K562 (cell line): Measurements from ENCODE around the gene CTNNA3. TPM values are rescaled to one million over a fixed set of nuclear protein-coding genes. Genes with fewer than 3 reads are reported as not detected.

Source experiments
- ATAC-seq: fragments of 200-7000 bp; cut with Tn5 transposase; 3 replicates; pipeline ENCODE4 v1.9.1; 2020; ENCODE audit warnings: moderate library complexity
- BruUV-seq: library from RNA; stranded (reverse); fragments of 400-500 nt; replicated peaks from 2 replicates; lab custom pipeline; 2021; lab: Mats Ljungman, UMichigan
- CTCF ChIA-PET: fragments of 300-600 bp; formaldehyde crosslinking; extraction: SDS; loops from one replicate; lab custom pipeline; 2021; ENCODE audit warnings: low intra/inter-chr PET ratio; lab: Yijun Ruan, JAX
- POLR2A ChIA-PET: fragments of 300-600, 350-650 bp; sonication (Branson Sonifier 250); formaldehyde crosslinking; extraction: SDS; loops from one replicate; lab custom pipeline; 2021; ENCODE audit warnings: antibody characterized with exemption, inconsistent platforms; lab: Yijun Ruan, JAX
- DNase-seq, 4 experiments: peaks; one replicate each; pipeline versions ENCODE4 v3.0.0 to v3.0.0-alpha.2; 2011 to 2018; ENCODE audit warnings: low spot score in 3 of 4, mixed read lengths in 3 of 4; ENCODE audit errors: extremely low read depth in 1 of 4
- FAIRE-seq: peaks from 2 replicates; lab custom pipeline; 2011; peaks lifted over from hg19 to GRCh38; lab: Jason Lieb, UNC
- H2AFZ ChIP-seq: 2 replicates; pipeline ENCODE4 v1.6.0; 2011; ENCODE audit warnings: low read depth, low read length, control low read depth, inconsistent platforms
- H3K27ac ChIP-seq: fragments of 200-600 bp; 3 replicates; pipeline ENCODE4 v1.8.0; 2011; ENCODE audit warnings: low read depth, mild to moderate bottlenecking, control low read depth, inconsistent platforms, low read length, moderate library complexity, mixed read lengths; ENCODE audit errors: extremely low read depth
- H3K27me3 ChIP-seq, 2 experiments: fragments of 300-600 bp in 1 of 2; 2 replicates in 1 of 2; 3 replicates in 1 of 2; pipeline versions ENCODE4 v1.6.0 to v1.8.0; 2011; ENCODE audit warnings: inconsistent platforms in 2 of 2, low read length in 2 of 2, mild to moderate bottlenecking in 1 of 2, mixed read lengths in 1 of 2, moderate library complexity in 1 of 2; ENCODE audit not compliant: control insufficient read depth in 2 of 2, insufficient read depth in 2 of 2
- H3K36me3 ChIP-seq: fragments of 300-600 bp; 3 replicates; pipeline ENCODE4 v1.8.0; 2011; ENCODE audit warnings: mild to moderate bottlenecking, low read length, inconsistent platforms; ENCODE audit not compliant: control insufficient read depth, insufficient read depth
- H3K4me1 ChIP-seq, 2 experiments: fragments of 200-600 bp in 1 of 2; replicated peaks in 1 of 2; 2 replicates in 1 of 2; 3 replicates in 1 of 2; pipeline versions ENCODE4 v1.5.1 to v1.8.0; 2011; ENCODE audit warnings: inconsistent platforms in 2 of 2, low read length in 2 of 2, mild to moderate bottlenecking in 1 of 2, mixed read lengths in 1 of 2, moderate library complexity in 1 of 2; ENCODE audit not compliant: control insufficient read depth in 2 of 2, insufficient read depth in 2 of 2
- H3K4me2 ChIP-seq: 2 replicates; pipeline ENCODE4 v1.6.1; 2011; ENCODE audit warnings: low read length, control low read depth, inconsistent platforms, mixed read lengths; ENCODE audit not compliant: insufficient read depth
- H3K4me3 ChIP-seq: fragments of 200-600 bp; sonication (generic), shearing (Covaris generic); 2 replicates; pipeline ENCODE4 v1.5.1; 2016; ENCODE audit warnings: control low read depth, inconsistent platforms
- H3K79me2 ChIP-seq: fragments of 200-600 bp; 3 replicates; pipeline ENCODE4 v1.8.0; 2011; ENCODE audit warnings: low read length, inconsistent platforms; ENCODE audit not compliant: control insufficient read depth, insufficient read depth
- H3K9ac ChIP-seq, 2 experiments: 2 replicates each; pipeline versions ENCODE4 v1.6.0 to v1.6.1; 2011; ENCODE audit warnings: low read depth in 2 of 2, low read length in 2 of 2, control low read depth in 1 of 2, inconsistent platforms in 1 of 2, mild to moderate bottlenecking in 1 of 2, mixed read lengths in 1 of 2; ENCODE audit not compliant: insufficient read depth in 1 of 2
- H3K9me1 ChIP-seq: one replicate; pipeline ENCODE4 v1.6.0; 2011; ENCODE audit warnings: inconsistent platforms, mild to moderate bottlenecking, low read length, moderate library complexity; ENCODE audit not compliant: control insufficient read depth, insufficient read depth
- H3K9me3 ChIP-seq: replicated peaks from 2 replicates; pipeline ENCODE4 v1.5.1; 2011; ENCODE audit warnings: low read depth, low read length, inconsistent platforms; ENCODE audit not compliant: control insufficient read depth, insufficient read depth
- H4K20me1 ChIP-seq: replicated peaks from 2 replicates; pipeline ENCODE4 v1.6.1; 2011; ENCODE audit warnings: low read length, inconsistent platforms, mixed read lengths; ENCODE audit not compliant: control insufficient read depth, insufficient read depth
- CBFB ChIP-seq: sonication (generic); formaldehyde crosslinking; IDR thresholded peaks from 2 replicates; pipeline ENCODE4 v1.4.0; 2020; ENCODE audit warnings: mild to moderate bottlenecking, missing genetic modification reagents
- HDAC3 ChIP-seq: fragments of 450-650 bp; IDR thresholded peaks from 2 replicates; pipeline ENCODE4 v1.6.1; 2018; ENCODE audit warnings: borderline replicate concordance, mild to moderate bottlenecking, moderate library complexity; ENCODE audit not compliant: partially characterized antibody
- HNRNPK ChIP-seq: fragments of 200-400 bp; formaldehyde crosslinking; IDR thresholded peaks from one replicate; pipeline ENCODE4 v1.6.1; 2018; ENCODE audit warnings: mild to moderate bottlenecking, low read depth, low read length; ENCODE audit not compliant: poor library complexity, severe bottlenecking
- KLF16 ChIP-seq: IDR thresholded peaks from 2 replicates; pipeline ENCODE4 v1.6.1; 2016; ENCODE audit warnings: antibody characterized with exemption
- MAFK ChIP-seq: IDR thresholded peaks from 2 replicates; pipeline ENCODE4 v1.6.1; 2011; ENCODE audit warnings: low read length, improper control_type of control experiment
- MYNN ChIP-seq, 2 experiments: sonication (generic); formaldehyde crosslinking in 1 of 2; IDR thresholded peaks; 2 replicates each; pipeline versions ENCODE4 v1.5.0 to v1.6.1; 2016 to 2020; ENCODE audit warnings: antibody characterized with exemption in 1 of 2, missing genetic modification reagents in 1 of 2
- POLR3A ChIP-seq: IDR thresholded peaks from 2 replicates; pipeline ENCODE4 v1.6.1; 2011; ENCODE audit warnings: borderline replicate concordance, mild to moderate bottlenecking, moderate library complexity; ENCODE audit not compliant: insufficient read length, insufficient read depth; ENCODE audit errors: extremely low read depth
- RHOXF2B ChIP-seq: fragments of 250-450 bp; sonication (Bioruptor Pico); conservative IDR thresholded peaks from 2 replicates; pipeline ENCODE4 v1.5.1; 2021
- SMARCE1 ChIP-seq: fragments of 450-650 bp; IDR thresholded peaks from 2 replicates; pipeline ENCODE4 v1.7.1; 2016; ENCODE audit warnings: mild to moderate bottlenecking
- STAT6 ChIP-seq: sonication (generic); formaldehyde crosslinking; IDR thresholded peaks from 2 replicates; pipeline ENCODE4 v1.8.1; 2023; ENCODE audit warnings: mild to moderate bottlenecking, missing genetic modification reagents
- TFE3 ChIP-seq: fragments of 450-650 bp; formaldehyde crosslinking; IDR thresholded peaks from 2 replicates; pipeline ENCODE4 v1.4.0; 2020; ENCODE audit warnings: mild to moderate bottlenecking, mixed read lengths
- ZNF140 ChIP-seq: fragments of 250-450 bp; sonication (Bioruptor Pico); IDR thresholded peaks from 2 replicates; pipeline ENCODE4 v1.8.0; 2021; ENCODE audit warnings: moderate library complexity, mild to moderate bottlenecking, inconsistent platforms
- ZNF274 ChIP-seq: IDR thresholded peaks from 2 replicates; pipeline ENCODE4 v1.6.1; 2011; ENCODE audit warnings: low read depth, mild to moderate bottlenecking, low read length, moderate library complexity, borderline replicate concordance
- WGBS: fragments of 100-300 bp; shearing (Covaris generic); methylation state at CpG from one replicate; pipeline ENCODE4 v1.1.6; 2016; ENCODE audit warnings: low coverage, mixed read lengths; ENCODE audit not compliant: insufficient coverage; ENCODE audit errors: missing lambda C conversion rate; 5-methylcytosine and 5-hydroxymethylcytosine counted together
- in situ Hi-C: fragments of 300-500 bp; cut with MboI; formaldehyde crosslinking; loops from 4 replicates; pipeline ENCODE4 v1.15.0; 2018; ENCODE audit warnings: inconsistent platforms, mixed read lengths
- intact Hi-C: fragments of 100-400 bp; cut with micrococcal nuclease; formaldehyde crosslinking; loops from 2 replicates; pipeline ENCODE4 v1.14.2; 2022
- polyA plus RNA-seq, 8 experiments: library from polyadenylated mRNA; depleted of rRNA in 4 of 8; stranded (reverse) in 5 of 8; unstranded in 3 of 8; fragments of >200 nt; fragmentation: Nextera tagmentation in 2 of 8; fragmentation: Illumina TruSeq in 1 of 8; extraction: Ambion mirVana in 2 of 8; extraction: Trizol in 1 of 8; gene quantifications; 2 replicates each; pipeline versions ENCODE4 v1.2.1 to v1.2.3, GENCODE V29; 2011 to 2014; ENCODE audit warnings: inconsistent platforms in 1 of 8, missing spikeins in 1 of 8
- total RNA-seq, 7 experiments: library from RNA; depleted of rRNA in 6 of 7; stranded (reverse); fragments of >200 nt in 6 of 7; fragmentation: Illumina TruSeq in 2 of 7; extraction: Trizol in 2 of 7; gene quantifications; 2 replicates each; pipeline versions ENCODE4 v1.2.1 to v1.2.3, GENCODE V29; 2011 to 2021; ENCODE audit warnings: low replicate concordance in 1 of 7
- TF ChIP-seq, protein P1 (sequence below): sonication (generic); formaldehyde crosslinking; IDR thresholded peaks from 2 replicates; pipeline ENCODE4 v1.4.0; 2020; ENCODE audit warnings: mild to moderate bottlenecking, missing genetic modification reagents

The CTNNA3 gene
- total and polyA plus RNA-seq, 9 of the 15 experiments (the other 6 are each of a cell fraction or from before 2014, with no cell fraction given) = 0.04 TPM; not detected in 8

GRCh38 chr10:66283064-66283463, 1412.9 kb downstream of the CTNNA3 start:
- no peaks in the 10 kb centered on the region for H3K27me3 ChIP-seq
- H3K4me3 ChIP-seq = no peak overlapping the region
- intact Hi-C loops = no loop called here
- H3K27ac ChIP-seq = no peak overlapping the region
- POLR2A ChIA-PET = no interaction called here
- H3K9me3 ChIP-seq = no peaks in the 10 kb centered on the region
- H3K4me2 ChIP-seq = no peak overlapping the region
- no peaks in the 10 kb centered on the region for H4K20me1 ChIP-seq
- CTCF ChIA-PET = no interaction called here
- no peak overlapping the region for H3K9ac ChIP-seq
- FAIRE-seq (no peak), DNase-seq (no peak), ATAC-seq (no peak)
- no peaks in the 10 kb centered on the region for H3K4me1 ChIP-seq
- no peaks in the 10 kb centered on the region for H3K9me1 ChIP-seq
- no peaks in the 10 kb centered on the region for H3K36me3 ChIP-seq
- H3K79me2 ChIP-seq = no peaks in the 10 kb centered on the region
- in situ Hi-C loops = no loop called here
- no peak overlapping the region for H2AFZ ChIP-seq
- BruUV-seq = no TSS peak
- WGBS = 0% methylated on average over 2 of the region's 2 CpGs
- TF ChIP-seq SMARCE1 (no peak), MYNN (IDR thresholded peaks at IDR 0.05) (no peak), MYNN (CRISPR knock-in tag; IDR thresholded peaks at IDR 0.05) (no peak), STAT6 (CRISPR knock-in tag) (no peak), HDAC3 (no peak), ZNF140 (CRISPR knock-in tag) (no peak), KLF16 (no peak), POLR3A (no peak), HNRNPK (no peak), RHOXF2B (CRISPR knock-in tag) (no peak), ZNF274 (no peak), MAFK (no peak), CBFB (CRISPR knock-in tag) (no peak), TFE3 (CRISPR knock-in tag) (no peak)
- TF ChIP-seq, protein P1, sequence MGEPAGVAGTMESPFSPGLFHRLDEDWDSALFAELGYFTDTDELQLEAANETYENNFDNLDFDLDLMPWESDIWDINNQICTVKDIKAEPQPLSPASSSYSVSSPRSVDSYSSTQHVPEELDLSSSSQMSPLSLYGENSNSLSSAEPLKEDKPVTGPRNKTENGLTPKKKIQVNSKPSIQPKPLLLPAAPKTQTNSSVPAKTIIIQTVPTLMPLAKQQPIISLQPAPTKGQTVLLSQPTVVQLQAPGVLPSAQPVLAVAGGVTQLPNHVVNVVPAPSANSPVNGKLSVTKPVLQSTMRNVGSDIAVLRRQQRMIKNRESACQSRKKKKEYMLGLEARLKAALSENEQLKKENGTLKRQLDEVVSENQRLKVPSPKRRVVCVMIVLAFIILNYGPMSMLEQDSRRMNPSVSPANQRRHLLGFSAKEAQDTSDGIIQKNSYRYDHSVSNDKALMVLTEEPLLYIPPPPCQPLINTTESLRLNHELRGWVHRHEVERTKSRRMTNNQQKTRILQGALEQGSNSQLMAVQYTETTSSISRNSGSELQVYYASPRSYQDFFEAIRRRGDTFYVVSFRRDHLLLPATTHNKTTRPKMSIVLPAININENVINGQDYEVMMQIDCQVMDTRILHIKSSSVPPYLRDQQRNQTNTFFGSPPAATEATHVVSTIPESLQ (CRISPR knock-in tag) = no peak
